HepG2 (cell line): ENCODE data around the gene PACSIN1. TPM values are rescaled to one million over a fixed set of nuclear protein-coding genes. Genes with fewer than 3 reads are reported as not detected.

ENCODE experiments used
- ATAC-seq: fragments of 200-7000 bp; cut with Tn5 transposase; 3 replicates; pipeline ENCODE4 v1.9.1; 2020; ENCODE audit warnings: mild to moderate bottlenecking, moderate library complexity
- BruUV-seq: library from RNA; stranded (reverse); fragments of 400-500 nt; replicated peaks from 2 replicates; lab custom pipeline; 2021; lab: Mats Ljungman, UMichigan
- CTCF ChIA-PET: fragments of 300-600 bp; formaldehyde crosslinking; extraction: SDS; loops from one replicate; lab custom pipeline; 2021; ENCODE audit warnings: low total read pairs, inconsistent platforms, low intra/inter-chr PET ratio; lab: Yijun Ruan, JAX
- POLR2A ChIA-PET: fragments of 350-600 bp; sonication (Branson Sonifier 250); formaldehyde crosslinking; loops from one replicate; lab custom pipeline; 2020; ENCODE audit warnings: antibody characterized with exemption, inconsistent platforms; lab: Yijun Ruan, JAX
- DNase-seq: peaks from one replicate; pipeline ENCODE4 v3.0.0-alpha.2; 2015; ENCODE audit warnings: low spot score
- FAIRE-seq: peaks from 3 replicates; lab custom pipeline; 2011; peaks lifted over from hg19 to GRCh38; lab: Jason Lieb, UNC
- H2AFZ ChIP-seq: one replicate; pipeline ENCODE4 v1.6.1; 2011; ENCODE audit warnings: low read length, inconsistent platforms
- H3K27ac ChIP-seq: fragments of 300-600 bp; 3 replicates; pipeline ENCODE4 v1.8.0; 2011; ENCODE audit warnings: mixed run types, mild to moderate bottlenecking, mixed read lengths, low read length, inconsistent platforms; ENCODE audit not compliant: insufficient read depth; ENCODE audit errors: extremely low read length
- H3K27me3 ChIP-seq, 2 experiments: fragments of 200-600 bp in 1 of 2; 2 replicates in 1 of 2; 3 replicates in 1 of 2; pipeline versions ENCODE4 v1.6.0 to v1.8.0; 2011; ENCODE audit warnings: low read length in 2 of 2, mild to moderate bottlenecking in 2 of 2, moderate library complexity in 2 of 2, inconsistent platforms in 1 of 2; ENCODE audit not compliant: insufficient read depth in 2 of 2, control insufficient read depth in 1 of 2
- H3K36me3 ChIP-seq, 2 experiments: fragments of 200-600 bp in 1 of 2; replicated peaks in 1 of 2; 2 replicates in 1 of 2; 3 replicates in 1 of 2; pipeline versions ENCODE4 v1.5.1 to v1.8.0; 2011; ENCODE audit warnings: low read length in 2 of 2, inconsistent platforms in 1 of 2; ENCODE audit not compliant: insufficient read depth in 2 of 2, control insufficient read depth in 1 of 2
- H3K4me1 ChIP-seq: 2 replicates; pipeline ENCODE4 v1.5.1; 2012; ENCODE audit warnings: low read length, inconsistent platforms; ENCODE audit not compliant: insufficient read depth
- H3K4me2 ChIP-seq: 2 replicates; pipeline ENCODE4 v1.6.0; 2011; ENCODE audit warnings: low read depth, low read length, inconsistent platforms
- H3K4me3 ChIP-seq, 3 experiments: fragments of 200-600 bp in 1 of 3; sonication (generic), shearing (Covaris generic) in 1 of 3; replicated peaks in 1 of 3; 2 replicates each; pipeline ENCODE4 v1.5.1; 2011 to 2016; ENCODE audit warnings: low read length in 3 of 3, inconsistent platforms in 2 of 3, low read depth in 2 of 3, mild to moderate bottlenecking in 2 of 3, control low read depth in 1 of 3, mixed read lengths in 1 of 3; ENCODE audit not compliant: insufficient read depth in 1 of 3
- H3K79me2 ChIP-seq: one replicate; pipeline ENCODE4 v1.6.1; 2011; ENCODE audit warnings: low read length, inconsistent platforms; ENCODE audit not compliant: insufficient read depth
- H3K9ac ChIP-seq: 2 replicates; pipeline ENCODE4 v1.6.0; 2011; ENCODE audit warnings: mild to moderate bottlenecking, low read depth, low read length, inconsistent platforms; ENCODE audit not compliant: insufficient read depth
- H3K9me3 ChIP-seq: 2 replicates; pipeline ENCODE4 v1.5.1; 2012; ENCODE audit warnings: mild to moderate bottlenecking, low read length
- H4K20me1 ChIP-seq: 2 replicates; pipeline ENCODE4 v1.6.0; 2011; ENCODE audit warnings: inconsistent platforms, mild to moderate bottlenecking, low read length, moderate library complexity; ENCODE audit not compliant: insufficient read depth
- BCL6 ChIP-seq: IDR thresholded peaks from 2 replicates; pipeline ENCODE4 v1.6.1; 2016; ENCODE audit warnings: missing genetic modification reagents, missing compliant biosample characterization
- MEF2D ChIP-seq: sonication (generic); formaldehyde crosslinking; IDR thresholded peaks from 2 replicates; pipeline ENCODE4 v1.5.1; 2020; ENCODE audit warnings: mild to moderate bottlenecking, missing genetic modification reagents
- POLR2G ChIP-seq: fragments of 200-400 bp; formaldehyde crosslinking; IDR thresholded peaks from 2 replicates; pipeline ENCODE4 v1.6.1; 2018; ENCODE audit warnings: mild to moderate bottlenecking, low read depth, low read length, moderate library complexity
- SNRNP70 ChIP-seq: fragments of 200-400 bp; formaldehyde crosslinking; IDR thresholded peaks from 2 replicates; pipeline ENCODE4 v1.6.1; 2017; ENCODE audit warnings: mild to moderate bottlenecking, low read depth, low read length, moderate library complexity
- SP2 ChIP-seq: sonication (generic); formaldehyde crosslinking; IDR thresholded peaks from 2 replicates; pipeline ENCODE4 v1.5.1; 2020; ENCODE audit warnings: mild to moderate bottlenecking, missing genetic modification reagents
- ZNF629 ChIP-seq: sonication (generic); formaldehyde crosslinking; conservative IDR thresholded peaks from 2 replicates; pipeline ENCODE4 v1.5.0; 2020; ENCODE audit warnings: missing genetic modification reagents
- WGBS: methylation state at CpG from one replicate; pipeline ENCODE4 v1.1.6; 2017; ENCODE audit warnings: low lambda C conversion rate; 5-methylcytosine and 5-hydroxymethylcytosine counted together
- in situ Hi-C: cut with HindIII; loops from 2 replicates; pipeline ENCODE4 v1.10.0; 2017; ENCODE audit warnings: low pct_unique_long_range_greater_than_20kb; ENCODE audit not compliant: extremely low pct_ligation_motif_present
- intact Hi-C: fragments of 100-400 bp; cut with micrococcal nuclease; formaldehyde crosslinking; loops from one replicate; pipeline ENCODE4 v1.10.0; 2022; ENCODE audit not compliant: unreplicated experiment
- polyA plus RNA-seq, 8 experiments: library from polyadenylated mRNA; depleted of rRNA in 3 of 8; stranded (reverse) in 7 of 8; unstranded in 1 of 8; fragments of >200 nt; fragmentation: Illumina TruSeq in 4 of 8; extraction: Trizol in 4 of 8; gene quantifications; 2 replicates each; pipeline versions ENCODE4 v1.2.1 to v1.2.3, GENCODE V29; 2011 to 2016; ENCODE audit warnings: low read depth in 4 of 8, missing spikeins in 1 of 8, mixed read lengths in 1 of 8; ENCODE audit not compliant: insufficient read depth in 1 of 8
- total RNA-seq, 5 experiments: library from RNA; depleted of rRNA; stranded (reverse); fragments of >200 nt; fragmentation: Illumina TruSeq; extraction: Trizol; gene quantifications; 2 replicates each; pipeline ENCODE4 v1.2.3, GENCODE V29; 2016; ENCODE audit warnings: low read depth in 1 of 5

The PACSIN1 gene
- total and polyA plus RNA-seq, 2 of the 13 experiments (the other 11 are each of a cell fraction or from before 2014, with no cell fraction given), result not detected

DNA sequence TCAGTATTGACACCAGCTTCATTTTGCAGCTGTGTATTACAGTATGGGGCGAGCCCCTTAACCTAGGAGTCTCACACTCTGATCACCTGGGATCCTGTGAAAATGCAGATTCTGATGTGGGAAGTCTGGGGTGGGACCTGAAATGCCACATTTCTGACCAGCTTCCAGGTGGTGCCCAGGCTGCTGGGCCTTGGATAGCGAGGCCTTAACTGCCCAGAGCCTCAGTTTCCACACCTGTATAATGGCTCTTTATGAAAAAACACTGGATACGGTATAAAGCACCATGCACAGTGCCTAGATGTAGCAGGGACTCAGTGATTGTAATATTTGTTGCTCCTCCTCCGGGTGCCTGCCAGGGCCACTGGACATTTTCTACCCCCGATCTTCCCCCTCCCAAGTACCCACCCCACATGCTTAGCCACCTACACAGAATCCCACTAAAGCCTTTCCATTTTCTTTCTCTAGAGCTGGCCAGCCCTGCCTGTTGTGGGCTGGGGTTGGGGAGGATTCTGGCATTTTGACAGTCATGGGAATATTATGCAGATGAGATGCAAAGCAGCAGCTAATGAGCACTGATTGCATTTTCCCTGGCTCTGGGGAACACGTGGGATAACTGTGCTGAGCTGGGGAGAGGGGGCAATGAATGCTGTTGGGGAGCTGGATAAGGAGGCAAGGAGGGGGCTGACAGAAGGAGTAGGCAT, 45.5 kb downstream of the PACSIN1 start:
- POLR2A ChIA-PET, result no interaction called here
- DNase-seq, result no peak
- CTCF ChIA-PET, result no interaction called here
- Histone ChIP-seq H4K20me1 (no peaks in the 10 kb centered on the region), H3K4me1 (no peaks in the 10 kb centered on the region), H3K9ac (no peak overlapping the region), H3K27ac (no peak overlapping the region), H3K4me2 (no peak overlapping the region), H3K36me3 (no peaks in the 10 kb centered on the region), H3K4me3 (no peak overlapping the region), H2AFZ (no peak overlapping the region), H3K27me3 (peaks cover 3 to 34% of the 10 kb centered on the region in 2 experiments; a peak in 3 of 5 replicates), H3K9me3 (no peaks in the 10 kb centered on the region), H3K79me2 (no peaks in the 10 kb centered on the region)
- WGBS, result 28% methylated on average over 5 of the region's 6 CpGs
- TF ChIP-seq SNRNP70, result no peak
- TF ChIP-seq ZNF629 (CRISPR knock-in tag), result peak; percentile 53
- no peak for FAIRE-seq
- ATAC-seq, result no peak
- no TSS peak for BruUV-seq
- intact Hi-C loops (no loop called here), in situ Hi-C loops (no loop called here)

DNA sequence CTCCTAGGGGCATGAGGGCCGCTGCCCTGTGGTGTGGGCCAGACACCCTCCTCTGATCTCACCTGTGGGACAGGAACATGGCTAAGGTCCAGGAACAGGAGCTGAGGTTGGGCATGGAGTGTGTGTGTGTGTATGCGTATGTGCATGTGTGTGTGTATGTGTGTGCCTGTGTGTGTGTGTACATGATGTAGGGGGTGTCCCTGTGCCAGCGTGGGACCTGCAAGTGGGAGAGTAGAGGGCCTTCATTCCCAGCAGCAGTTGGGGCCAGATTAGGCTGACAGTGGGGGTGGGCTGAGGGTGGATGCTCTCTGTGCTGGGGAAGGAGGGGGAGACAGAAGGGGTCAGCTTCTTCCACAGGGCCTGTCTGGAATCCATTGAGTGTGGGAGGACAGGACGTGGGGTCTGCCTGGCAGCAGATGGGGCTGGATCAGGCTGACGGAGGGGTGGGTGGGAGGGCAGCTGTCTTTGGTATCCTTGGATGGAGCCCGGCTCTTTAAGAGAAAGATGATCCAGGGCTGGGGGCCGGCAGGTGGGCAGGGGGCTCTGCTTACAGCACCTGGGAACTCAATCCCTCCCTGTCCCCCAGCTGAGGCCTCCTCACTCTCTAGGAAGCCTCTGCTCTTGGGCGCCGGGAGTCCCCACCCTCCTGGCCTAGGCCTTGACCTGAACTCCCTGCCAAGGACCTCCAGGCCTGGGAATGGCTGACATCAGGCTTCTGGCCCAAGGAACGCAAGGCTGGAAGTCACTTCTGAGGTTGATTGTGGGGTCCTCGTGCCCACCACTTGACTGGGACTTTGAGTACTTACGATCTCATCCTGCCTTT, 46.2 kb downstream of the PACSIN1 start:
- no peaks in the 10 kb centered on the region for H3K36me3 ChIP-seq
- TF ChIP-seq MEF2D (no peak), POLR2G (no peak), SP2 (CRISPR knock-in tag) (no peak), BCL6 (CRISPR knock-in tag) (0 out of 2 replicates have a peak, but pooled peaks have one; percentile 36)
- TF ChIP-seq, all 625 proteins: peak for 1
- DNase-seq (no peak), FAIRE-seq (no peak), ATAC-seq (peak; percentile 16; the same call in 1 of the 3 replicates)
- Histone ChIP-seq H3K27ac (no peak overlapping the region), H3K4me2 (no peak overlapping the region), H2AFZ (no peak overlapping the region), H3K27me3 (peaks cover 3 to 42% of the 10 kb centered on the region in 2 experiments; a peak in 4 of 5 replicates), H3K9ac (no peak overlapping the region), H3K4me1 (no peaks in the 10 kb centered on the region), H3K4me3 (no peak overlapping the region), H4K20me1 (no peaks in the 10 kb centered on the region), H3K79me2 (no peaks in the 10 kb centered on the region), H3K9me3 (no peaks in the 10 kb centered on the region)
- in situ Hi-C loops, result no loop called here
- intact Hi-C loops, result no loop called here
- WGBS, result 41% methylated on average over 10 of the region's 12 CpGs
- ChIA-PET CTCF (no interaction called here), POLR2A (no interaction called here)
- no TSS peak for BruUV-seq
